Stimulated activated CD4-positive, alpha-beta T cell treated with anti-CD3 and anti-CD28 coated beads, Interleukin-15, amount 100 ng/mL, for 1 hour (primary cell): Measurements from ENCODE around the gene CTNNAL1.
"Not testable (repeated sequence)": the region's sequence is repeated elsewhere in the genome, so short reads cannot be mapped to it uniquely, and the experiment has no call there.

Source experiments
- DNase-seq, 2 donors: peaks; one replicate each; pipeline ENCODE4 v3.0.0-alpha.2; 2020; ENCODE audit warnings: low read depth in 1 of 2, low spot score in 1 of 2

CTNNAL1 gene

GRCh38 chr9:109012876-109013678 lies at the start of gene CTNNAL1:
CTNNAL1 (minus strand) TSS chr9:109013499; CDS start chr9:109013442, 57 bp downstream.
- DNase-seq: peak; percentile 73 to 77

DNA sequence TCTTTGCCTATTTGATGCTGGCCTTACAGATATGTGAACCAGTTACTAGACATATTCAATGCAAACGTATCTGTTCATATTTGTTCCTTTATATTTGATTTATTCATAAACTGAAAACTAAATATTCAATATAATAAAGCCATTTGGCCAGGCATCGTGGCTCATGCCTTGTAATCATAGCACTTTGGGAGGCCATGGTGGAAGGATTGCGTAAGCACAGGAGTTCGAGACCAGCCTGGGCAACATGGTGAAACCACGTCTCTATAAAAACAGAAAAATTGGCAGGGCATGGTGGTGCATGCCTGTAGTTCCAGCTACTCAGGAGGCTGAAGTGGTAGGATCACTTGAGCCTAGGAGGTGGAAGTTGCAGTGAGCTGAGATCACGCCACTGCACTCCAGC lies 49.2 kb upstream of the CTNNAL1 start:
- no peak for DNase-seq

- DNase-seq: no peak
Measured at GRCh38 chr9:109060191-109060590, 46.9 kb upstream of the CTNNAL1 start.

DNA sequence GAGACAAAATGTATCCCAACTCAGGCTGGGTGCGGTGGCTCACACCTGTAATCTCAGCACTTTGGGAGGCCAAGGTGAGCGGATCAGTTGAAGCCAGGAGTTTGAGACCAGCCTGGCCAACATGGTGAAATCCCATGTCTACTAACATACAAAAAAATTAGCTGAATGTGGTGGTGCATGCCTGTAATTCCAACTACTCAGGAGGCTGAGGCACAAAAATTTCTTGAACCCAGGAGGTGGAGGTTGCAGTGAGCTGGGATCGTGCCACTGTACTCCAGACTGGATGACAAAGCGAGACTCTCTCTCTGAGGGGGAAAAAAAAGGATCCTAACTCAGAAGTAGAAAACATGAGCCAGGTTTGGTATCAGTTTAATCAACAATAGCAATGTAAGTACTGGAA lies 39.8 kb upstream of the CTNNAL1 start:
- not testable (repeated sequence) for DNase-seq

GRCh38 chr9:109052416-109052815 lies 39.1 kb upstream of the CTNNAL1 start:
- DNase-seq: no peak

- DNase-seq: no peak
Measured at GRCh38 chr9:109051733-109052132, 38.4 kb upstream of the CTNNAL1 start.

DNA sequence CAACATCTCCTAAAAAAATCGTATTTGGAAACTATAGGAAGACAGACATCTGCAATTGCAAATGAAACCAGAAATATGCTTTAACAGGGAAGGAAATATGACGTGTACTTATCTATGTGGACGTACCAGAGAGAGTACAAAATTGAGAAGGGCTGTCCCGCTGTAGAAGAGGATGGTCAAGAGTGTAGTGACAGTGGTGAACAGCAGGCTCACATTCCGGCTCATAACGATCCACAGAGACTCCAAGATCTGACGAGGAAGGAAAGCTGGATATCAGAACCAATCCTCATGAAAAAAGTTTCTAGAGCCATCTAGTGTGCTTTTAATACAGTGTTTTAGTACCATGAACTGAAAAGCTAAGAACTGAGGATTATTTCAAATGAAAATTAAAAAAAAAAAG lies 37.1 kb upstream of the CTNNAL1 start:
- DNase-seq: no peak

- no peak for DNase-seq
Measured at GRCh38 chr9:109048822-109049221, 35.5 kb upstream of the CTNNAL1 start.

GRCh38 chr9:109047259-109047658 lies 34.0 kb upstream of the CTNNAL1 start:
- no peak for DNase-seq

DNA sequence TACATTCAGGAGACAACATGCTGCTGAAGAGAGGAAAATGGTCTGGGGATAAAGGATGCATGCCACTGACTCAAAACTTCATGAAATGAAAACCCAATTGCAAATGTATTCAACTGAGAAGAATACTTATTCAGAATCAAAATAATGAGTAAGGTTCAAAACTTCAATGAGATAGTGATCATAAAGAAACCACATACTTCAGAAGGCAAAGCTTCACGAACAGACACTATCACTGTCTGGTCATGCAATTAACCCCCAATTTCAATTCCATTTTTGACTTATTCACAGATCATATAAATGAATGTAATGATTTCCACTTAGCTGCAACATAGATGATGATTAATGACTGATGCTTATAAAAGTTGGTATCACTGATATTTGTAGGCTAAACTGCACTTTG lies 33.0 kb upstream of the CTNNAL1 start:
- no peak for DNase-seq

- no peak for DNase-seq
Measured at GRCh38 chr9:109043578-109043977, 30.3 kb upstream of the CTNNAL1 start.

DNA sequence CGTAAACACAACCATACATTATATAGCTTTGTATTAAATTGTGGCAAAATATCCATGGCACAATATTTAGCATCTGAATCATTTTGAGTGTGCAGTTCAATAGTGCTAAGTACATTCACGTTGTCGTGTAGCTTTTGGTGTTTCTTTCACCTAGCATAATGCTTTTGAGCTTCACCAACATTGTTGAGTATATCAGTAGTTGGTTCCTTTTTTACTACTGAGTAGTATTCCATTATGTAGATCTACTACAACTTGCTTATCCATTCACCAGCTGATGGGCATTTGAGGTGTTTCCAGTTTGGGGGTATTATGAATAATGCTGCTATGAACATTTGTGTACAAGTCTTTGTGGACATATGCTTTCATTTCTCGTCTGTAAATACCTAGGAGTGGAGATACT lies 27.3 kb upstream of the CTNNAL1 start:
- no peak for DNase-seq

DNA sequence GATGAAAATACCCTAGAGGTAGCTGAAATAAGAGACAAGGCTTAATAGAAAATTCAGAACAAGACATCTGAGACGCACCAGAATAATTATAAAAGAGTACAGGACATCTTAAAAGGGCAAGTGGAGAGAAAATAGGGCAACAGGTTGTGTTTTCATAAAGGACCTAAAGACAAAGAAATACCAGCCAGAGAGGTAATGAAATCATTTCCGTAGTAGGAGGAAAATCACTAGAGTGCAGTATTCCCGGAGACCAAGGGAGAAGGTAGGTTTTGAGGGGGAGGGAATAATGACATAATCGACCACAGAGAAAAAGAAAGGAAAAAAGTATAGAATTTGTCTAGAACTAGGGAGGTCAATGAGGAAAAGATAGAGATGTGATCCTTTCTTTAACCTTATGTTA lies 26.2 kb upstream of the CTNNAL1 start:
- DNase-seq: no peak

- no peak for DNase-seq
Measured at GRCh38 chr9:109037946-109038715, 24.8 kb upstream of the CTNNAL1 start.

GRCh38 chr9:109036744-109037680 lies 23.7 kb upstream of the CTNNAL1 start:
- DNase-seq: no peak

DNA sequence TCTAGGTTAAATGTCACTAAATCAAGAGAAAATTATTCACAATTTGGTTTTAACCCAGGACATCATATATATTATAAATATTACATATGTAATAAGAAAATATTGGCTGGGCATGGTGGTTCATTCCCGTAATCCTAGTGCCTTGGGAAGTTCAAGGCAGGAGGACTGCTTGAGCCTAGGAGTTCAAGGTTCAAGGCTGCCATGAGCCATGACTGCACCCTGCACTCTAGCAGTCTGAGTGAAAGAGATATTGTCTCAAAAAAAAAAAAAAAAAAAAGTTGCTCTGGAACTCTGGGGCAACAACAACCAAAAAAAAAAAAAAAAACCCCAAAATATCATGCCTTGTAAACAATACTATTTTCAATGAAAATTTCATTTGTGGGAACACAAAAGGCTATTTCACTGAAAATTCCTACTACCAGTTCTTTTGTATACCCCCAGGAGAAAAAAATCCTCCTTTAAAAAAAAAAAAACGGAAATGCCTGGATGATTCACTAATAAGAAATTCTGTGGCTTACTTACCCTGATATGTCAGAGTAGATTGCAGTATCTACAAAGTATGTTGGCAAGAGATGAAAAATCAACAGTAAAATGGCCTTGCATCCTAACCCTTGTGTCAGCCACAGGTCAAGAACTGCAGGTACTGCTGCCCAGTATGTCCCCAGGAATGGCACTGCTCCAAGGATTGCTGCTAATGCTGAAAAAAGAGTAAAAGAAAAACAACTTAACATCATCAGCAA lies 22.6 kb upstream of the CTNNAL1 start:
- DNase-seq: no peak

- no peak for DNase-seq
Measured at GRCh38 chr9:109033941-109034700, 20.8 kb upstream of the CTNNAL1 start.

- DNase-seq: no peak
Measured at GRCh38 chr9:109031241-109031640, 17.9 kb upstream of the CTNNAL1 start.

DNA sequence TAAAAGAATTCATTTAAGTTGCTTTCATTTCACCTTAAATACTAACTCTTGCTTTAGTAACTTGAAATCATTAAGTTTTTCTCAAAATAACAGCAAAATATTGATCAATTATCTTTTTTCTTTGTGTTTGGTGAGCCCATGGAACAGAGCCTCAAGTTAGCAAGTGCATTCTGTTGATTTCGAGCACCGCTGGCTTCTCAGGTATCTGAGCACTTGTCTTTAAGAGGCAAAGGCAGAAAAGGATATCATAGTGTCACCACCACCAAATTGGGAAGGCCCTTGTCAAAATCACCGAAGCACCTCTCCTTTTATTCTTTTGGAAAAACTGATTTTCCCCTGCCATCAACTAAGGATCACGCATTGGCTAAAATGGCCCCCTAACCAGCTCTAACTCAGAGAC lies 17.1 kb upstream of the CTNNAL1 start:
- DNase-seq: no peak

- DNase-seq: no peak
Measured at GRCh38 chr9:109028457-109028856, 15.2 kb upstream of the CTNNAL1 start.
